ENCODE results near the gene MYO5A.

DNA sequence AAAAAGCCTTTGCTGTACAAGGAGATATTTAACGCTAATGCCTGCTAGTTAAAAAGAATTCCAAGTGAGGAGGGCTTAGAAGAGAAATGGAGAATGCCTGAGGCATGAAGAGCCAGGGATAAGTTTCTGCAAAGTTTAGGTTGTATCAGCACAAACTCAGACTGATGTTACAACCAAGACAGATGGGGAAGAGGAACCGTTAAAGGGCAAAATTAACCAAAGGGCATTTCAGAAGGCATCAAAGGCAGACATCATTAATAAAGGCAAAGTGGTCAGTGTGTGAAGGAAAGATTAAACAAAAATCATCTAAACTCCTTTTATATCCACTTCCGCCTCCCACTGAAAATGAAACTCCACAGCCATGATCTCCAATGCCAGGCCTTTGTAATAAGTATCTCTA, 7.0 kb downstream of the MYO5A start:
- TF ChIP-seq ZNF70 (CRISPR knock-in tag; IDR thresholded peaks at IDR 0.05) (no peak), ZNF565 (CRISPR knock-in tag; conservative IDR thresholded peaks at IDR 0.05; ENCODE audit: low read depth) (no peak), BACH2 (CRISPR knock-in tag; IDR thresholded peaks at IDR 0.05; ENCODE audit: borderline replicate concordance) (no peak), ESRRG (CRISPR knock-in tag; IDR thresholded peaks at IDR 0.05) (no peak), ISL1 (CRISPR knock-in tag; IDR thresholded peaks at IDR 0.05) (no peak), CSDC2 (CRISPR knock-in tag; IDR thresholded peaks at IDR 0.05) (no peak), ARNTL (CRISPR knock-in tag; IDR thresholded peaks at IDR 0.05; ENCODE audit: borderline replicate concordance, low read depth) (no peak), TOX (CRISPR knock-in tag; IDR thresholded peaks at IDR 0.05; ENCODE audit: borderline replicate concordance) (no peak), ZNF8 (CRISPR knock-in tag; IDR thresholded peaks at IDR 0.05) (no peak), ZFP30 (CRISPR knock-in tag; IDR thresholded peaks at IDR 0.05) (no peak), PPARA (CRISPR knock-in tag; IDR thresholded peaks at IDR 0.05; ENCODE audit: borderline replicate concordance) (no peak)
- TF ChIP-seq, protein P1, sequence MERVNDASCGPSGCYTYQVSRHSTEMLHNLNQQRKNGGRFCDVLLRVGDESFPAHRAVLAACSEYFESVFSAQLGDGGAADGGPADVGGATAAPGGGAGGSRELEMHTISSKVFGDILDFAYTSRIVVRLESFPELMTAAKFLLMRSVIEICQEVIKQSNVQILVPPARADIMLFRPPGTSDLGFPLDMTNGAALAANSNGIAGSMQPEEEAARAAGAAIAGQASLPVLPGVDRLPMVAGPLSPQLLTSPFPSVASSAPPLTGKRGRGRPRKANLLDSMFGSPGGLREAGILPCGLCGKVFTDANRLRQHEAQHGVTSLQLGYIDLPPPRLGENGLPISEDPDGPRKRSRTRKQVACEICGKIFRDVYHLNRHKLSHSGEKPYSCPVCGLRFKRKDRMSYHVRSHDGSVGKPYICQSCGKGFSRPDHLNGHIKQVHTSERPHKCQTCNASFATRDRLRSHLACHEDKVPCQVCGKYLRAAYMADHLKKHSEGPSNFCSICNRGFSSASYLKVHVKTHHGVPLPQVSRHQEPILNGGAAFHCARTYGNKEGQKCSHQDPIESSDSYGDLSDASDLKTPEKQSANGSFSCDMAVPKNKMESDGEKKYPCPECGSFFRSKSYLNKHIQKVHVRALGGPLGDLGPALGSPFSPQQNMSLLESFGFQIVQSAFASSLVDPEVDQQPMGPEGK (CRISPR knock-in tag; IDR thresholded peaks at IDR 0.05; ENCODE audit: borderline replicate concordance): no peak
- TF ChIP-seq, protein P2, sequence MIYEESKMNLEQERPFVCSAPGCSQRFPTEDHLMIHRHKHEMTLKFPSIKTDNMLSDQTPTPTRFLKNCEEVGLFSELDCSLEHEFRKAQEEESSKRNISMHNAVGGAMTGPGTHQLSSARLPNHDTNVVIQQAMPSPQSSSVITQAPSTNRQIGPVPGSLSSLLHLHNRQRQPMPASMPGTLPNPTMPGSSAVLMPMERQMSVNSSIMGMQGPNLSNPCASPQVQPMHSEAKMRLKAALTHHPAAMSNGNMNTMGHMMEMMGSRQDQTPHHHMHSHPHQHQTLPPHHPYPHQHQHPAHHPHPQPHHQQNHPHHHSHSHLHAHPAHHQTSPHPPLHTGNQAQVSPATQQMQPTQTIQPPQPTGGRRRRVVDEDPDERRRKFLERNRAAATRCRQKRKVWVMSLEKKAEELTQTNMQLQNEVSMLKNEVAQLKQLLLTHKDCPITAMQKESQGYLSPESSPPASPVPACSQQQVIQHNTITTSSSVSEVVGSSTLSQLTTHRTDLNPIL (CRISPR knock-in tag; IDR thresholded peaks at IDR 0.05; ENCODE audit: low read depth): no peak
- TF ChIP-seq, protein P3, sequence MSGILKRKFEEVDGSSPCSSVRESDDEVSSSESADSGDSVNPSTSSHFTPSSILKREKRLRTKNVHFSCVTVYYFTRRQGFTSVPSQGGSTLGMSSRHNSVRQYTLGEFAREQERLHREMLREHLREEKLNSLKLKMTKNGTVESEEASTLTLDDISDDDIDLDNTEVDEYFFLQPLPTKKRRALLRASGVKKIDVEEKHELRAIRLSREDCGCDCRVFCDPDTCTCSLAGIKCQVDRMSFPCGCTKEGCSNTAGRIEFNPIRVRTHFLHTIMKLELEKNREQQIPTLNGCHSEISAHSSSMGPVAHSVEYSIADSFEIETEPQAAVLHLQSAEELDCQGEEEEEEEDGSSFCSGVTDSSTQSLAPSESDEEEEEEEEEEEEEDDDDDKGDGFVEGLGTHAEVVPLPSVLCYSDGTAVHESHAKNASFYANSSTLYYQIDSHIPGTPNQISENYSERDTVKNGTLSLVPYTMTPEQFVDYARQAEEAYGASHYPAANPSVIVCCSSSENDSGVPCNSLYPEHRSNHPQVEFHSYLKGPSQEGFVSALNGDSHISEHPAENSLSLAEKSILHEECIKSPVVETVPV (CRISPR knock-in tag; IDR thresholded peaks at IDR 0.05): no peak
